Tibial artery (tissue), 4 donors: ENCODE data around the gene METTL25B.

ENCODE experiments used
- DNase-seq, 2 donors: peaks; one replicate each; pipeline ENCODE4 v3.0.0-alpha.2; 2019
- H3K27ac ChIP-seq, 2 donors: fragments of 200-600 bp; sonication (generic) in 1 of 2; 1 replicate in 1 of 2; 2 replicates in 1 of 2; pipeline ENCODE4 v1.5.1; 2018 to 2019; ENCODE audit warnings: mild to moderate bottlenecking in 1 of 2
- H3K27me3 ChIP-seq, 2 donors: fragments of 200-600 bp; sonication (generic) in 1 of 2; one replicate each; pipeline versions ENCODE4 v1.5.1 to v1.6.0; 2016 to 2019
- H3K36me3 ChIP-seq, 3 donors: fragments of 200-600 bp; sonication (generic) in 2 of 3; one replicate each; pipeline ENCODE4 v1.5.1; 2016 to 2019; ENCODE audit warnings: mild to moderate bottlenecking in 2 of 3
- H3K4me1 ChIP-seq, 4 donors: fragments of 200-600 bp; sonication (generic) in 2 of 4; 1 replicate in 3 of 4; 2 replicates in 1 of 4; pipeline ENCODE4 v1.5.1; 2016 to 2019
- H3K4me3 ChIP-seq, 2 donors: fragments of 200-600 bp; sonication (generic) in 1 of 2; 1 replicate in 1 of 2; 2 replicates in 1 of 2; pipeline ENCODE4 v1.5.1; 2018 to 2019; ENCODE audit warnings: mild to moderate bottlenecking in 2 of 2
- H3K9me3 ChIP-seq, 3 donors: fragments of 200-600 bp; sonication (generic) in 1 of 3; one replicate each; pipeline ENCODE4 v1.5.1; 2016 to 2019
- CTCF ChIP-seq, 2 experiments: fragments of 200-600 bp in 1 of 2; fragments of 450-650 bp in 1 of 2; IDR thresholded peaks; one replicate each; pipeline ENCODE4 v1.5.1; 2017 to 2019; ENCODE audit warnings: antibody characterized with exemption in 2 of 2, mild to moderate bottlenecking in 1 of 2, moderate library complexity in 1 of 2
- intact Hi-C: fragments of 100-400 bp; cut with DNase I; formaldehyde crosslinking; loops from one replicate; pipeline ENCODE4 v1.15.0; 2023; ENCODE audit warnings: low total_unique reads

The METTL25B gene

GRCh38 chr1:156727926-156728598 lies at the start of gene METTL25B:
Gene METTL25B, plus strand, starts transcription at chr1:156728469. Its CDS starts 636 bp downstream, at chr1:156729105.
- Histone ChIP-seq H3K27me3 (no peaks in the 10 kb centered on the region), H3K36me3 (peaks cover 20 to 33% (median 21%) of the 10 kb centered on the region in 3 donors), H3K9me3 (no peaks in the 10 kb centered on the region), H3K4me3 (peak within 1 kb of the TSS; percentile 65), H3K4me1 (peaks cover 0 to 48% (median 40%) of the 10 kb centered on the region in 4 donors), H3K27ac (peak within 1 kb of the TSS; percentile 98 to 99)
- intact Hi-C loops = no loop called here
- no peak for TF ChIP-seq CTCF (IDR thresholded peaks at IDR 0.05)
- DNase-seq = peak; percentile 75 to 89

- no peaks in the 10 kb centered on the region for H3K9me3 ChIP-seq
- peaks cover 0 to 34% (median 26%) of the 10 kb centered on the region in 4 donors for H3K4me1 ChIP-seq
- intact Hi-C loops = loop anchor here (2.0 kb wide), 1 partner anchor 21 kb away; no protein-coding TSS in a partner anchor
- H3K27ac ChIP-seq = no peak overlapping the region
- DNase-seq = no peak
- no peak for TF ChIP-seq CTCF (IDR thresholded peaks at IDR 0.05)
- H3K36me3 ChIP-seq = no peaks in the 10 kb centered on the region
- H3K27me3 ChIP-seq = peaks cover 0 to 73% of the 10 kb centered on the region in 2 donors
- no peak overlapping the region for H3K4me3 ChIP-seq
Measured at GRCh38 chr1:156680056-156680455, 48.2 kb upstream of the METTL25B start.

- Histone ChIP-seq H3K4me3 (no peak overlapping the region), H3K27me3 (peaks cover 0 to 85% of the 10 kb centered on the region in 2 donors), H3K36me3 (no peaks in the 10 kb centered on the region), H3K9me3 (no peaks in the 10 kb centered on the region), H3K4me1 (peaks cover 0 to 21% (median 15%) of the 10 kb centered on the region in 4 donors), H3K27ac (no peak overlapping the region)
- TF ChIP-seq CTCF (IDR thresholded peaks at IDR 0.05) = no peak
- no peak for DNase-seq
- intact Hi-C loops = loop anchor here (2.0 kb wide), 1 partner anchor 23 kb away; no protein-coding TSS in a partner anchor
Measured at GRCh38 chr1:156681196-156681960, 46.9 kb upstream of the METTL25B start.

GRCh38 chr1:156682166-156682890 lies 45.9 kb upstream of the METTL25B start:
- Histone ChIP-seq H3K4me1 (peaks cover 0 to 12% (median 6%) of the 10 kb centered on the region in 4 donors), H3K9me3 (no peaks in the 10 kb centered on the region), H3K27me3 (peaks cover 0 to 79% of the 10 kb centered on the region in 2 donors), H3K36me3 (no peaks in the 10 kb centered on the region), H3K27ac (no peak overlapping the region), H3K4me3 (no peak overlapping the region)
- intact Hi-C loops = no loop called here
- no peak for DNase-seq
- no peak for TF ChIP-seq CTCF (IDR thresholded peaks at IDR 0.05)

GRCh38 chr1:156684227-156684782 lies 44.0 kb upstream of the METTL25B start:
- intact Hi-C loops = loop anchor here (2.0 kb wide), 1 partner anchor 58 kb away; no protein-coding TSS in a partner anchor
- Histone ChIP-seq H3K27me3 (peaks cover 0 to 69% of the 10 kb centered on the region in 2 donors), H3K36me3 (no peaks in the 10 kb centered on the region), H3K27ac (no peak overlapping the region), H3K4me3 (no peak overlapping the region), H3K4me1 (peaks cover 0 to 7% (median 4%) of the 10 kb centered on the region in 4 donors), H3K9me3 (no peaks in the 10 kb centered on the region)
- DNase-seq = no peak
- TF ChIP-seq CTCF (IDR thresholded peaks at IDR 0.05) = no peak
